Measurements from ENCODE around the gene CEMIP.

The CEMIP gene

DNA sequence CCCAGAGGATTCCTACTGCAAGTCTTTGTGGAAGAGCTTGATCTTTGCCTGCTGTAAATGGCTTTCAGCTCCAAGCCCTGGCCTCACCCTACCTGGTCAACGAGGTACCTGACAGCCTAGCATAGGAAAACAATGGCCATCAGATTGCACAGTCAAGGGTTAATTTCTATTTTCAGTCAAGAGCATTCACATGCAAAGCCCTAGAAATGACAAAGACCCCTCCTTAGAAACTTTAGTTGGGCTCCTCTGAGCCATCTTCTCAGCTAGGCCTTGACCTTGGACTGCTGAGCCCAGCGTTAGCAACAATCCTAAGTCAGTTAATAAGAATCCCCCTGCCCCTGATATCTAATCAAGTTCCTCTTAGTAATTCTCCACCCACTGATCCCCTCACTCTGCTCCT lies 192.0 kb downstream of the CEMIP start:
- Histone ChIP-seq H3K79me2 (ENCODE audit: insufficient read depth, low read length) (peaks cover 4% of the 10 kb centered on the region; the same call in 1 of the 2 replicates), H2AFZ (ENCODE audit: low read length) (no peak overlapping the region), H3K9me3 (ENCODE audit: insufficient read depth, low read depth, low read length) (no peaks in the 10 kb centered on the region), H3K4me3 (ENCODE audit: low read length, poor library complexity, severe bottlenecking) (no peak overlapping the region), H3K9ac (ENCODE audit: low read depth, low read length, poor library complexity, severe bottlenecking) (no peak overlapping the region), H3K9me2 (replicated peaks; ENCODE audit: low read depth, low read length) (no peaks in the 10 kb centered on the region), H3K36me3 (ENCODE audit: insufficient read depth, low read length) (no peaks in the 10 kb centered on the region; the same call in 1 of the 2 replicates), H3K27me3 (ENCODE audit: insufficient read depth, low read length, poor library complexity, severe bottlenecking) (no peaks in the 10 kb centered on the region), H3K4me2 (ENCODE audit: low read depth, low read length, poor library complexity, severe bottlenecking) (no peak overlapping the region), H3K4me1 (ENCODE audit: insufficient read depth, low read length, poor library complexity, severe bottlenecking) (peaks cover 5% of the 10 kb centered on the region), H3F3A (ENCODE audit: low read depth) (no peaks in the 10 kb centered on the region), H4K20me1 (ENCODE audit: insufficient read depth, low read length, poor library complexity, severe bottlenecking) (no peaks in the 10 kb centered on the region)
- TF ChIP-seq, protein P1, sequence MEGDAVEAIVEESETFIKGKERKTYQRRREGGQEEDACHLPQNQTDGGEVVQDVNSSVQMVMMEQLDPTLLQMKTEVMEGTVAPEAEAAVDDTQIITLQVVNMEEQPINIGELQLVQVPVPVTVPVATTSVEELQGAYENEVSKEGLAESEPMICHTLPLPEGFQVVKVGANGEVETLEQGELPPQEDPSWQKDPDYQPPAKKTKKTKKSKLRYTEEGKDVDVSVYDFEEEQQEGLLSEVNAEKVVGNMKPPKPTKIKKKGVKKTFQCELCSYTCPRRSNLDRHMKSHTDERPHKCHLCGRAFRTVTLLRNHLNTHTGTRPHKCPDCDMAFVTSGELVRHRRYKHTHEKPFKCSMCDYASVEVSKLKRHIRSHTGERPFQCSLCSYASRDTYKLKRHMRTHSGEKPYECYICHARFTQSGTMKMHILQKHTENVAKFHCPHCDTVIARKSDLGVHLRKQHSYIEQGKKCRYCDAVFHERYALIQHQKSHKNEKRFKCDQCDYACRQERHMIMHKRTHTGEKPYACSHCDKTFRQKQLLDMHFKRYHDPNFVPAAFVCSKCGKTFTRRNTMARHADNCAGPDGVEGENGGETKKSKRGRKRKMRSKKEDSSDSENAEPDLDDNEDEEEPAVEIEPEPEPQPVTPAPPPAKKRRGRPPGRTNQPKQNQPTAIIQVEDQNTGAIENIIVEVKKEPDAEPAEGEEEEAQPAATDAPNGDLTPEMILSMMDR (conservative IDR thresholded peaks at IDR 0.05; ENCODE audit: low read length), result no peak
- no peak for TF ChIP-seq EZH2phosphoT487 (IDR thresholded peaks at IDR 0.05; ENCODE audit: borderline replicate concordance)

DNA sequence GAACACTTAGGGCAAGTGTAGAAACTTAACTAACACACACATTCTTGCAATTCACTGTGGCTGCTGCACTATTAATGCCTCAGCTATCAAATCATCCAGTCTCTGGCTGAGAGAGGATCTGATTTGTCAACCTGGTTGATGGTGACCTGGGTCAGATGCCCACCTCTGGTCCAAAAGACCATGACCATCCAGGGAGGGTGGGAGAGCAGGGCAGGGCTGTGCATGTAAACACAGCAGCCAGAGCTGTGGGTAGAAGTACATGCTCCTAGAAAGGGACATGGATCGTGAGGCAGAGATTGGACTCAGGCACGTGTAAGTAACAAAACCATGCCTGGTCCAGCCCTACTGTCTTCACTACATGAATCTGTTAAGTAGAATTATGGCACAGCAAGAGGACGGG lies 193.1 kb downstream of the CEMIP start:
- H3K9me3 ChIP-seq (ENCODE audit: insufficient read depth, low read depth, low read length), result no peaks in the 10 kb centered on the region
- TF ChIP-seq, protein P1 (conservative IDR thresholded peaks at IDR 0.05; ENCODE audit: low read length), result no peak
- no peak for TF ChIP-seq EZH2phosphoT487 (IDR thresholded peaks at IDR 0.05; ENCODE audit: borderline replicate concordance)
- no peak overlapping the region for H3K4me2 ChIP-seq (ENCODE audit: low read depth, low read length, poor library complexity, severe bottlenecking)
- no peak overlapping the region for H2AFZ ChIP-seq (ENCODE audit: low read length)
- no peaks in the 10 kb centered on the region for H3K27me3 ChIP-seq (ENCODE audit: insufficient read depth, low read length, poor library complexity, severe bottlenecking)
- peaks cover 8% of the 10 kb centered on the region for H3K79me2 ChIP-seq (ENCODE audit: insufficient read depth, low read length)
- peaks cover 5% of the 10 kb centered on the region for H3K4me1 ChIP-seq (ENCODE audit: insufficient read depth, low read length, poor library complexity, severe bottlenecking)
- H4K20me1 ChIP-seq (ENCODE audit: insufficient read depth, low read length, poor library complexity, severe bottlenecking), result no peaks in the 10 kb centered on the region
- no peak overlapping the region for H3K4me3 ChIP-seq (ENCODE audit: low read length, poor library complexity, severe bottlenecking)
- H3K9ac ChIP-seq (ENCODE audit: low read depth, low read length, poor library complexity, severe bottlenecking), result no peak overlapping the region
- H3F3A ChIP-seq (ENCODE audit: low read depth), result no peaks in the 10 kb centered on the region
- no peaks in the 10 kb centered on the region for H3K9me2 ChIP-seq (replicated peaks; ENCODE audit: low read depth, low read length)
- no peaks in the 10 kb centered on the region; the same call in 1 of the 2 replicates for H3K36me3 ChIP-seq (ENCODE audit: insufficient read depth, low read length)

DNA sequence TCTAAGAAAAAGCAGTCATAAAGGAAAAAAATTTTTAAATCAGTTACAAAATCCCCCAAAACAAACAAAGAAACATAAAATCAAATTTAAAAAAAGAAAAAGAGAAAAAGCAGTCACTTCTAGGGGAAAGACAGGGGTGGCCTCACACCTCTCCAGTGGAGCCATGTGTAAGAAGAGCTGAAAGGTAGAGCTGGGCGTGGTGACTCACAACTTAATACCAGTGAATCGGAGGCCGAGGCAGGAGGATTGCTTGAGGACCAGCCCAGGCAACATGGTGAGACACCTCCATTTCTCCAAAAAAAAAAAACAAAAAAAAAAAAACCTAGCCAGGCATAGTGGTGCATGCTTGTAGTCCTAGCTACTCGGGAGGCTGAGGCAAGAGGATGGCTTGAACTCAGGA lies 195.7 kb downstream of the CEMIP start:
- no peak overlapping the region for H3K4me2 ChIP-seq (ENCODE audit: low read depth, low read length, poor library complexity, severe bottlenecking)
- H3K9ac ChIP-seq (ENCODE audit: low read depth, low read length, poor library complexity, severe bottlenecking), result no peak overlapping the region
- no peaks in the 10 kb centered on the region for H3K27me3 ChIP-seq (ENCODE audit: insufficient read depth, low read length, poor library complexity, severe bottlenecking)
- H3K79me2 ChIP-seq (ENCODE audit: insufficient read depth, low read length), result peaks cover 9% of the 10 kb centered on the region
- no peak for TF ChIP-seq EZH2phosphoT487 (IDR thresholded peaks at IDR 0.05; ENCODE audit: borderline replicate concordance)
- TF ChIP-seq, protein P1 (conservative IDR thresholded peaks at IDR 0.05; ENCODE audit: low read length), result no peak
- H2AFZ ChIP-seq (ENCODE audit: low read length), result no peak overlapping the region
- H3K36me3 ChIP-seq (ENCODE audit: insufficient read depth, low read length), result peaks cover 19% of the 10 kb centered on the region; the same call in 1 of the 2 replicates
- no peaks in the 10 kb centered on the region for H3K9me3 ChIP-seq (ENCODE audit: insufficient read depth, low read depth, low read length)
- peaks cover 5% of the 10 kb centered on the region for H3K4me1 ChIP-seq (ENCODE audit: insufficient read depth, low read length, poor library complexity, severe bottlenecking)
- no peaks in the 10 kb centered on the region for H3K9me2 ChIP-seq (replicated peaks; ENCODE audit: low read depth, low read length)
- no peak overlapping the region for H3K4me3 ChIP-seq (ENCODE audit: low read length, poor library complexity, severe bottlenecking)
- no peaks in the 10 kb centered on the region for H3F3A ChIP-seq (ENCODE audit: low read depth)
- H4K20me1 ChIP-seq (ENCODE audit: insufficient read depth, low read length, poor library complexity, severe bottlenecking), result peaks cover 6% of the 10 kb centered on the region

All from Loucy (cell line).